ENCODE results near the gene MMP8. TPM values are rescaled to one million over a fixed set of nuclear protein-coding genes. Genes with fewer than 3 reads are reported as not detected.
"Not testable (repeated sequence)": the region's sequence is repeated elsewhere in the genome, so short reads cannot be mapped to it uniquely, and the experiment has no call there.

Gene MMP8
- total and polyA plus RNA-seq, 10 of the 15 experiments (the other 5 are each of a cell fraction or from before 2014, with no cell fraction given) = 0.01 TPM; not detected in 9

GRCh38 chr11:102749101-102749722 lies 24.5 kb upstream of the MMP8 start (continued):
- TF ChIP-seq FOXM1 (IDR thresholded peaks at IDR 0.05; ENCODE audit: low read depth, low read length) (no peak), KDM1A (IDR thresholded peaks at IDR 0.05; ENCODE audit: borderline replicate concordance) (no peak), BRCA1 (IDR thresholded peaks at IDR 0.05; ENCODE audit: low read depth, low read length) (no peak), CBX5 (IDR thresholded peaks at IDR 0.05; ENCODE audit: low read depth) (no peak), PKNOX1 (IDR thresholded peaks at IDR 0.05) (no peak), IKZF1 (conservative IDR thresholded peaks at IDR 0.05) (no peak), SPI1 (IDR thresholded peaks at IDR 0.05; ENCODE audit: borderline replicate concordance, insufficient read depth, low read depth, low read length) (no peak), IRF5 (IDR thresholded peaks at IDR 0.05; ENCODE audit: borderline replicate concordance) (no peak), FOS (IDR thresholded peaks at IDR 0.05; ENCODE audit: borderline replicate concordance, extremely low read depth, insufficient read length) (no peak), TARDBP (IDR thresholded peaks at IDR 0.05; ENCODE audit: borderline replicate concordance) (no peak), POLR2AphosphoS5 (IDR thresholded peaks at IDR 0.05; ENCODE audit: low read length) (no peak), SREBF1 (IDR thresholded peaks at IDR 0.05; ENCODE audit: low read length) (no peak)

- in situ Hi-C loops (cut with MboI); H3K4me3 ChIP-seq; ATAC-seq; FAIRE-seq; H3K27ac ChIP-seq (ENCODE audit: control insufficient read depth, insufficient read depth); CTCF ChIA-PET; H3K79me2 ChIP-seq (ENCODE audit: control insufficient read depth, insufficient read depth, low read length); H3K9ac ChIP-seq (ENCODE audit: control insufficient read depth, insufficient read depth, low read length); BruUV-seq (replicated peaks); SMC1A ChIA-PET (ENCODE audit: uncharacterized antibody, unreplicated experiment); RAD21 ChIA-PET (ENCODE audit: unreplicated experiment); intact Hi-C loops (cut with micrococcal nuclease; ENCODE audit: unreplicated experiment); H3K9me3 ChIP-seq (replicated peaks; ENCODE audit: control insufficient read depth, insufficient read depth, low read length); H3K36me3 ChIP-seq (ENCODE audit: control insufficient read depth in 2 of 2, insufficient read depth in 2 of 2, low read length in 1 of 2); H3K27me3 ChIP-seq (replicated peaks in 1 of 2; ENCODE audit: control insufficient read depth in 2 of 2, insufficient read depth in 2 of 2, low read length in 1 of 2); H3K4me1 ChIP-seq (ENCODE audit: control insufficient read depth, insufficient read depth, low read length); DNase-seq (ENCODE audit: low read depth, low spot score); H3K4me2 ChIP-seq (ENCODE audit: control insufficient read depth, insufficient read depth); H2AFZ ChIP-seq (ENCODE audit: control insufficient read depth, low read depth, low read length); H4K20me1 ChIP-seq (ENCODE audit: control insufficient read depth, insufficient read depth); POLR2A ChIA-PET: not testable (repeated sequence)
- 55% methylated on average over 30 of the region's 32 CpGs for WGBS (ENCODE audit: insufficient coverage, insufficient replicate concordance, low lambda C conversion rate, missing lambda C conversion rate)
Observed at GRCh38 chr11:102746746-102747578, 22.2 kb upstream of the MMP8 start.

Measured in GM12878 (cell line).